Measurements from ENCODE around the gene VDR.

DNA sequence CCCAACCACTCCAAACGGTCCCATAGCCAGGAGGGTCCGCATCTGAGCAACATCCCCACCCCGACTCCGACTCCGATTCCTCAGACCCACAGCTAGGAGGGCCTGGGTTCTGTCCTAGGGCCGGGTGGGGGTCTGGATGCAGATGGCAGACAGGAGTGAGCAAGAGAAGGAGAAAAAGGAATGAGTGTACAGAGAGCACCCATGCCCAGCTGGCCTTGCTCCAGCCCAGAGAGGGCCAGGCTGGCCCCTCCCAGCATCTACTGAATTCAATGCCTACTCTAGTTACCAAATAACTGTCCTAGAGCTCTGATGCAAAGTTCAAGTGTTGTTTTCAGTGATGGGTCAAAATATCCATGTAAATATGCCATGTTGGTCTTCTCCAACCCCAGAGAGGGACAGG is 40.8 kb downstream of the VDR start:
- TF ChIP-seq POLR2A (IDR thresholded peaks at IDR 0.05), result no peak
- TF ChIP-seq, protein P1, sequence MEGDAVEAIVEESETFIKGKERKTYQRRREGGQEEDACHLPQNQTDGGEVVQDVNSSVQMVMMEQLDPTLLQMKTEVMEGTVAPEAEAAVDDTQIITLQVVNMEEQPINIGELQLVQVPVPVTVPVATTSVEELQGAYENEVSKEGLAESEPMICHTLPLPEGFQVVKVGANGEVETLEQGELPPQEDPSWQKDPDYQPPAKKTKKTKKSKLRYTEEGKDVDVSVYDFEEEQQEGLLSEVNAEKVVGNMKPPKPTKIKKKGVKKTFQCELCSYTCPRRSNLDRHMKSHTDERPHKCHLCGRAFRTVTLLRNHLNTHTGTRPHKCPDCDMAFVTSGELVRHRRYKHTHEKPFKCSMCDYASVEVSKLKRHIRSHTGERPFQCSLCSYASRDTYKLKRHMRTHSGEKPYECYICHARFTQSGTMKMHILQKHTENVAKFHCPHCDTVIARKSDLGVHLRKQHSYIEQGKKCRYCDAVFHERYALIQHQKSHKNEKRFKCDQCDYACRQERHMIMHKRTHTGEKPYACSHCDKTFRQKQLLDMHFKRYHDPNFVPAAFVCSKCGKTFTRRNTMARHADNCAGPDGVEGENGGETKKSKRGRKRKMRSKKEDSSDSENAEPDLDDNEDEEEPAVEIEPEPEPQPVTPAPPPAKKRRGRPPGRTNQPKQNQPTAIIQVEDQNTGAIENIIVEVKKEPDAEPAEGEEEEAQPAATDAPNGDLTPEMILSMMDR (IDR thresholded peaks at IDR 0.05), result no peak

All from esophagus squamous epithelium (tissue), 4 donors.